ENCODE results near the gene NENF. TPM values are rescaled to one million over a fixed set of nuclear protein-coding genes. Genes with fewer than 3 reads are reported as not detected.

NENF gene
- polyA plus RNA-seq, 1 experiment = 73.4 TPM

GRCh38 chr1:212487286-212487685 is 54.6 kb downstream of the NENF start:
- H3K27ac ChIP-seq (ENCODE audit: low read depth, low read length) = peak overlapping the region; percentile 31
- no peak overlapping the region for H3K4me3 ChIP-seq (ENCODE audit: low read depth, low read length)
- CTCF ChIA-PET = interaction anchor here (2.7 kb wide), 1 partner anchor 10 kb away, joined by 27 read pairs; no protein-coding TSS in a partner anchor
- H3K27me3 ChIP-seq (ENCODE audit: control insufficient read depth, insufficient read depth, low read length) = no peaks in the 10 kb centered on the region
- no peaks in the 10 kb centered on the region; the same call in 1 of the 2 replicates for H3K9me3 ChIP-seq (ENCODE audit: control insufficient read depth, insufficient read depth, low read length)
- no peak for DNase-seq (ENCODE audit: low read depth, low spot score)
- TF ChIP-seq CTCF (IDR thresholded peaks at IDR 0.05; ENCODE audit: low read depth, low read length) = no peak
- POLR2A ChIA-PET = interaction anchor here (2.0 kb wide), 1 partner anchor 121 kb away, joined by 9 read pairs; the partner anchor contains the start of gene ATF3

- TF ChIP-seq CTCF (IDR thresholded peaks at IDR 0.05; ENCODE audit: low read depth, low read length) = no peak
- peak overlapping the region; percentile 89 for H3K27ac ChIP-seq (ENCODE audit: low read depth, low read length)
- no peak for DNase-seq (ENCODE audit: low read depth, low spot score)
- no peak overlapping the region for H3K4me3 ChIP-seq (ENCODE audit: low read depth, low read length)
- H3K27me3 ChIP-seq (ENCODE audit: control insufficient read depth, insufficient read depth, low read length) = no peaks in the 10 kb centered on the region
- POLR2A ChIA-PET = interaction anchor here (1.4 to 2.1 kb wide), 3 partner anchors 10 to 121 kb away, joined by 5 to 9 read pairs (median 8); partner anchors contain the start of gene ATF3
- CTCF ChIA-PET = interaction anchor here (2.7 kb wide), 1 partner anchor 11 kb away, joined by 27 read pairs; no protein-coding TSS in a partner anchor
- no peaks in the 10 kb centered on the region; the same call in 1 of the 2 replicates for H3K9me3 ChIP-seq (ENCODE audit: control insufficient read depth, insufficient read depth, low read length)
Observed at GRCh38 chr1:212487774-212488435, 55.2 kb downstream of the NENF start.

GRCh38 chr1:212488436-212489283 is 55.9 kb downstream of the NENF start:
- DNase-seq (ENCODE audit: low read depth, low spot score) = peak; percentile 81
- TF ChIP-seq CTCF (IDR thresholded peaks at IDR 0.05; ENCODE audit: low read depth, low read length) = no peak
- H3K27me3 ChIP-seq (ENCODE audit: control insufficient read depth, insufficient read depth, low read length) = no peaks in the 10 kb centered on the region
- POLR2A ChIA-PET = interaction anchor here (1.4 to 2.1 kb wide), 3 partner anchors 9 to 120 kb away, joined by 5 to 9 read pairs (median 8); partner anchors contain the start of gene ATF3
- H3K4me3 ChIP-seq (ENCODE audit: low read depth, low read length) = no peak overlapping the region
- CTCF ChIA-PET = interaction anchor here (0.8 to 2.7 kb wide), 4 partner anchors 10 to 119 kb away, joined by 3 to 27 read pairs (median 4); partner anchors contain the start of gene ATF3
- H3K9me3 ChIP-seq (ENCODE audit: control insufficient read depth, insufficient read depth, low read length) = no peaks in the 10 kb centered on the region
- H3K27ac ChIP-seq (ENCODE audit: low read depth, low read length) = peak overlapping the region; percentile 89

GRCh38 chr1:212489284-212489859 is 56.7 kb downstream of the NENF start:
- no peak for TF ChIP-seq CTCF (IDR thresholded peaks at IDR 0.05; ENCODE audit: low read depth, low read length)
- ChIA-PET POLR2A (interaction anchor here (1.4 to 2.1 kb wide), 3 partner anchors 9 to 119 kb away, joined by 5 to 9 read pairs (median 8); partner anchors contain the start of gene ATF3), CTCF (interaction anchor here (0.9 to 2.7 kb wide), 4 partner anchors 11 to 260 kb away, joined by 3 to 27 read pairs (median 4); partner anchors contain the start of gene ATF3)
- Histone ChIP-seq H3K27me3 (ENCODE audit: control insufficient read depth, insufficient read depth, low read length) (no peaks in the 10 kb centered on the region), H3K9me3 (ENCODE audit: control insufficient read depth, insufficient read depth, low read length) (no peaks in the 10 kb centered on the region), H3K27ac (ENCODE audit: low read depth, low read length) (peak overlapping the region; percentile 89), H3K4me3 (ENCODE audit: low read depth, low read length) (no peak overlapping the region)
- DNase-seq (ENCODE audit: low read depth, low spot score) = no peak

Measured in AG04450 (cell line).